HuH-7.5 (cell line): Measurements from ENCODE around the gene ADAMTS7.
"Not testable (repeated sequence)": the region's sequence is repeated elsewhere in the genome, so short reads cannot be mapped to it uniquely, and the experiment has no call there.

Source experiments
- DNase-seq: peaks from one replicate; pipeline ENCODE4 v3.0.0; 2011; ENCODE audit warnings: low spot score

The ADAMTS7 gene

GRCh38 chr15:78831229-78832207 is 20.3 kb upstream of the ADAMTS7 start:
- no peak for DNase-seq

- no peak for DNase-seq
Observed at GRCh38 chr15:78830514-78831228, 19.4 kb upstream of the ADAMTS7 start.

DNA sequence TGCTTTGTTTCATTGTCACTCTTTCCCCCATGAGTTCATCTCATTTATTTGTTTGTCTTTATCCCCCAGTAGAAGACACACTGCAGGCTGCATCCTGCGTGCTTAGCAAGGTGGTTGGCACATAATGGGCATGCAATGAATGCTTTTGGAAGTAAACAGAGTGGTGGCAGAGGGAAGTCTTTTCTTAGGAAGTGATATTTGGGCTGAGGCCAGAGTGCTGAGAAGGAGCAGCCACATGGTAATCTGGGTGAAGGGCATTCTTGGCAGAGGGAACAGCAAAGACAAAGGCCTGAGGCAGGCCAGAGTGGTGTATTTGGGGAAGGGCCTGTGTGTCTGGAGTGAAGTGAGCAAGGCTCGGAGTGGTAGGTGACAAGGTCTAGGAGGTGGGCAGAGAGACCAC is 17.7 kb upstream of the ADAMTS7 start:
- no peak for DNase-seq

DNA sequence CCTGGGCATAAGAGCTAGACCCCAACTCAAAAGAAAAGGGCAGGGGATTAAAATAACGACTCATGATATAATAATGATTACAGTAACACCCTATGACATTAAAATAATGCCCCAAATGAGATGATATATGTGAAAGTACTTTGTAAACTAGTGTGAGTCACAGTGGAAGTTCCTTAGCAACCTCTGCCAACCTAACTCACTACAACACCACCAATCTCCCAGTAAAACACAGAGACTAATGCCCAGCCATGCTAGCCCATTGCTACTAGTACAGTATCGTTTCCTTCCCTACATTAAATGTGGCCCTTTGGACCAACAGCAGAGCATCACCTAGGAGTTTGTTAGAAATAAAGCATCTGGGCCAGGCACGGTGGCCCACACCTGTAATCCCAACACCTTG is 11.2 kb upstream of the ADAMTS7 start:
- DNase-seq: no peak

GRCh38 chr15:78811825-78812183 is 540 bp upstream of the ADAMTS7 start:
- DNase-seq: peak; percentile 55

DNA sequence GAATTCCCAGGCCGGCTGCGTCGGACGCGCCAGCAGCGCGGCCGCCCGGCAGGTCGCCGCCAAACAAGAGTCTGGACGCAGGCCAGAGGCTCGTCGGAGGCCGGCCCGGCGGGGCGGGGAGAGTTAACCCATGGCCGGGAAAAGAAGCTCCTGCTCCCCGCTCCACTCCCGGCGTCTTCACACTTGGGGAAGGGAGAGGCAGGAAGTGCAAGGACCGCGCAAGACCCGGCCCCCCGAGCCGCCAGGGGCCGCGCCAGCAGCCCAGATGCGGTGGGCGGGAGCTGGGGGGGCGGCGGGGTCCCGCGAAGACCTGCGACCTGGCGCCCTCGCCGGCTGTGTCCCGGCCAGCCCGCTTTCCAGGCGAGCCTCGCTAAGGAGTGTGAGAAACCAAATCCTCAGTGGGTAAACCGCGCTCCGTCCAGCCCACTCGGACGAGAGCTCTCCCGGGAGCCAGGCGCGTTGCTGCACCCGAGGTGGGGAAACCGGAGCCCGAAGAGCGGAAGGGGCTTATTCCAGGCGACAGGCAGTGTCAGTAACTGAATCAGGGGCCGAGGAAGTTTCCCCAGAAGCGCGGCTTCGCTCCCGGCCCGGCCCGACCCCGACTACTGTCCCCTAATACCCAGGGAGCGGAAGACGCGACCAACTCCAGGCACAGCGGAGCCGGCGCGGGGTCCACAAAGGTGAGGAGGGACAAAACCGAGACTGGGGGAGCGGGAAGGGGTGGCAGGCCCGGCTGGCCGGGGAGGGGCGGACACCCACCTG is 721 bp downstream of the ADAMTS7 start:
- peak; percentile 83 for DNase-seq

GRCh38 chr15:78810003-78810361 is 1.3 kb downstream of the ADAMTS7 start:
- DNase-seq: no peak

GRCh38 chr15:78808550-78808949 is 2.7 kb downstream of the ADAMTS7 start:
- DNase-seq: peak; percentile 76

- DNase-seq: no peak
Observed at GRCh38 chr15:78807359-78807758, 3.9 kb downstream of the ADAMTS7 start.

- DNase-seq: no peak
Observed at GRCh38 chr15:78804391-78804792, 6.9 kb downstream of the ADAMTS7 start.

- no peak for DNase-seq
Observed at GRCh38 chr15:78800806-78801205, 10.5 kb downstream of the ADAMTS7 start.

DNA sequence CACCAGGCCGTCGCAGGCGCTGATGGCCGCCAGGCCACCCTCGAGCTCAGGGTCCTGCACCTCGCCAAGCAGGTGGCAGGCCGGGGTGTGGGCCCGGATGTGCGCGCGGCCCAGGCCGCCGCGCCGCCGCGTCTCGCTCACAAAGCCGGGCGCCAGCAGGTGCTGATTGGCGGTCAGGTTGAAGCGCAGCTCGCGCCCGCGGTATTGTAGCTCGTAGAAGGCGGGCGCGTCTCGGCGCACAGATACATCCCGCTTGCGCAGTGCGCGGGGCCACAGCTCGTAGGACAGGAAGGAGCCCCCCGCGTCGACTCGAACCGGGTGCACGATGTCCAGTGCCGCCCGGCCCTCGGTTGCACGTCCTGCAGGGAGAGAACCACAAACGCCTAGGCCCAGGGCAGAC is 11.1 kb downstream of the ADAMTS7 start:
- no peak for DNase-seq

GRCh38 chr15:78799102-78799501 is 12.2 kb downstream of the ADAMTS7 start:
- not testable (repeated sequence) for DNase-seq

- DNase-seq: not testable (repeated sequence)
Observed at GRCh38 chr15:78798355-78798754, 12.9 kb downstream of the ADAMTS7 start.

DNA sequence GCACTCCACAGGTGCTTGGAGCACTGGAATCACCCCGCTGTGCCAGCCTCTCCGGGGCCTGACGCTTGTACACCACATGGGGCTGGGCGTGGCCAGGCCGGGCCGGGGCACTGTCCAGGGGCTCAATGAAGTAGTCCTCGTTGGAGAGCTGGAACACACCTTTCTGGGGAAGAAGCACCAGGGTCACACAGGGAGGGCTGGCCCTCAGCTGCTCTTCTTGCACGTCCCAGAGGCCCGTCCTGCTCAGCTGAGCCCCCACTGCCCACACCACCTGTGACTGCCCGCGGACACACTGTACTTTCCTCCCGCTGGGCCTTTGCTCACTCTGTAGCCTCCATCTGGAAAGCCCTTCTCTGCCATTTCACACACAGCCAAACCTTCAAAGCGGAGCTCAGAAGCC is 13.3 kb downstream of the ADAMTS7 start:
- DNase-seq: no peak

DNA sequence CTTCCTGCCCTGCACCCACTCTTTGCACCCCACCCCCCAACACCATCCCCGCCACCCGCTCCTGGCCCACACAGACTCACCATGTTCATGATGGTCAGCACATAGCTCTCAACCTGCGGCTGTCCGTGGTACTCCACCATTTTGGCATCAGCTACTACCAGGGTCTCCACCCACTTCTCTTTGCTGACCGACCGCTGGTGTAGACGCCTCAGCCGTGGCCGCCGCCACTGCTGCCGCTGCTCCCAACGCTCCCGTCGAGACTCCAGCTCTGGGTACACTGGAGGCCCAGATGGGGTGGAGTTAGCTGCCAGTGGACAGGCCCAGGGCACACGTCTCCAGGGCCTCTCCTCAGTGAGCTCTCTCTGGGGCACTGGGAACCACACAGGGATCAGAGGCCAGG is 14.8 kb downstream of the ADAMTS7 start:
- DNase-seq: no peak

- no peak for DNase-seq
Observed at GRCh38 chr15:78795043-78795442, 16.2 kb downstream of the ADAMTS7 start.

DNA sequence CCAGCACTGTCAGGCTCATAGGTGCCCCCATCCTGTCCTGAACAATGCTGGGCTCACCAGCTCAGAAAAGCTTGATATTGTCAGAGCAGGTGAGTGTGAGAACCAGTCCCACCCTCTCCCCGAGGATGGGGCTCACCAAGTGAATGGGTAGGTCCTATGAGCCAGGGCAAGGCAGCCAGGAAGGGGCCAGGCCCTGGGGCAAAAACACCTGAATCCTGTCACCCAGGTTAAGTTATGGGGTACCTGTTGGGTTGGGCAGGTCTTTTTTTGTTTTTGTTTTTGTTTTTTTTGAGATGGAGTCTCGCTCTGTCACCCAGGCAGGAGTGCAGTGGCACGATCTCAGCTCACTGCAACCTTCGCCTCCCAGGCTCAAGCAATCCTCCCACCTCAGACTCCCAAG is 16.8 kb downstream of the ADAMTS7 start:
- DNase-seq: not testable (repeated sequence)

DNA sequence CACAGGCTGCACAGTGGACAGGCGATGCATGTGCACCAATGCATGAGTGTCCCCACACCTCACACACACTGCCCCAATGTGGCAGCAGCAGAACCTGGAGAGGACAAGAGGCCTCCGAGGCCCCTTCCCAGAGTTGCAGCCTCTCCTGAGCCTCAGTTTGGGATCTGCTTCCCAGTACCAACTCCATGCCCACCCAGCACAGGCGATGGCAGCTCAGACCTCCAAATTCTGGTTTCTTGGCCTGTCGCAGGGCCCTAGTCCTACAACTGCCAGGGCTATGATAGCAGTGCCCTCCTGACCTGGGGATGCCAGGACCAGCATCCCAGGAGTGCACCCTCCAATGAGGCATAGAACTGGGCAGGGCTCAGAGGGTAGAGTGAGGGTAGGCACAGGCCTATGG is 19.9 kb downstream of the ADAMTS7 start:
- no peak for DNase-seq

DNA sequence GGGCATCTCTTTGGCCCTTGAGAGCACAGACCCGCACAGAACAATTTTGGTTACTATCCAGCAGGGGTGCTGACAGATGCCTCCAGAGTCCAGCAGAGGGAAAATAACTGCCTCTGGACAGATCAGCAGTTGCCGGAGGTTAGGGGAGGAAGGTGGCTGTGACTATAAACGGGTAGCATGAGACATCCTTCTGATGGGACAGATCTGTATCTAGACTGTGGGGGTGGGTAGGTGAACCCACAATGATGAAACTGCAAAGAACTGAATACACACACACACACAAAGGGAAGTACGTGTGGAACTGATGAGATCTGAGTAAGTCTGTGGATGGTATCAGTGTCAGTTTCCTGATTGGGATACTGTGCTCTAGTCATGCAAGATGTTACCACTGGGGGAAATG is 21.2 kb downstream of the ADAMTS7 start:
- DNase-seq: no peak

- no peak for DNase-seq
Observed at GRCh38 chr15:78789615-78790014, 21.6 kb downstream of the ADAMTS7 start.

GRCh38 chr15:78788016-78788660 is 23.1 kb downstream of the ADAMTS7 start:
- DNase-seq: no peak
